Measurements from ENCODE around the gene ZNF764.

ZNF764 gene

DNA sequence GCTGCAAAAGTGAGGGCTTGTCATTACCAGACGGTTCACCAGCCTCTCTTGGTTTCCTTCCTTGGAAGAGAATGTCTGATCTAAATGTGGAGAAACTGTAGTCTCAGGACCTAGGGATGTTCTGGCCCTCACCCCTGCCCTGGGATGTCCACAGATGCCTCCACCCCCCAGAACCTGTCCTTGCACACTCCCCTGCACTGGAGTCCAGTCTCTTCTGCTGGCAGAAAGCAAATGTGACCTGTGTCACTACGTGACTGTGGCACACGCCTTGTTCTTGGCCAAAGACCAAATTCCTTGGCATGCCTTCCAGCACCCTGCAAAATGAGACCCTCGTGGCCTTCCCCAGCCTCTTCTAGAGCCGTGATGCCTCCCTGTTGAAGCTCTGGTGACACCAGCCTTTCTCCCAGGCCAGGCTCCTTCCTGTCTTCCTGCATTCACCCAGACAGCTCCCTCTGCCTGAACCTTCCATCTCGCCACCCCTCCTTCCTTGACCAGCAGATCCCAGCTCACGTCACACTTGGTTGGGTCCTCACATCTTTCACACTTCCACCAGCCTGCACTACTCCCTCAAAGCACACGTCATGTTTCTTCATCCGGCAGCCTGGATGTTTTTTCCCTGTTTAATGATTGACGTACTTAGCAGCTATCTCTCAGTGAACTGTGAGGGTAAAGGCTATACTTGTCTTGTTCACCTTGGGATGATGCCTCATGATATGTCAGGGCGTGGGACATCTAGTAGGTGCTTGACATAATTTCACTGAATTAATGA, 36.1 kb downstream of the ZNF764 start:
- no peak overlapping the region for H3K4me3 ChIP-seq (ENCODE audit: low read depth, low read length)
- DNase-seq (ENCODE audit: low read depth, low spot score): no peak
- TF ChIP-seq, protein P1, sequence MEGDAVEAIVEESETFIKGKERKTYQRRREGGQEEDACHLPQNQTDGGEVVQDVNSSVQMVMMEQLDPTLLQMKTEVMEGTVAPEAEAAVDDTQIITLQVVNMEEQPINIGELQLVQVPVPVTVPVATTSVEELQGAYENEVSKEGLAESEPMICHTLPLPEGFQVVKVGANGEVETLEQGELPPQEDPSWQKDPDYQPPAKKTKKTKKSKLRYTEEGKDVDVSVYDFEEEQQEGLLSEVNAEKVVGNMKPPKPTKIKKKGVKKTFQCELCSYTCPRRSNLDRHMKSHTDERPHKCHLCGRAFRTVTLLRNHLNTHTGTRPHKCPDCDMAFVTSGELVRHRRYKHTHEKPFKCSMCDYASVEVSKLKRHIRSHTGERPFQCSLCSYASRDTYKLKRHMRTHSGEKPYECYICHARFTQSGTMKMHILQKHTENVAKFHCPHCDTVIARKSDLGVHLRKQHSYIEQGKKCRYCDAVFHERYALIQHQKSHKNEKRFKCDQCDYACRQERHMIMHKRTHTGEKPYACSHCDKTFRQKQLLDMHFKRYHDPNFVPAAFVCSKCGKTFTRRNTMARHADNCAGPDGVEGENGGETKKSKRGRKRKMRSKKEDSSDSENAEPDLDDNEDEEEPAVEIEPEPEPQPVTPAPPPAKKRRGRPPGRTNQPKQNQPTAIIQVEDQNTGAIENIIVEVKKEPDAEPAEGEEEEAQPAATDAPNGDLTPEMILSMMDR (IDR thresholded peaks at IDR 0.05; ENCODE audit: low read depth, low read length): no peak
- in situ Hi-C loops (cut with HindIII; ENCODE audit: low sequenced_read_pairs): no loop called here

DNA sequence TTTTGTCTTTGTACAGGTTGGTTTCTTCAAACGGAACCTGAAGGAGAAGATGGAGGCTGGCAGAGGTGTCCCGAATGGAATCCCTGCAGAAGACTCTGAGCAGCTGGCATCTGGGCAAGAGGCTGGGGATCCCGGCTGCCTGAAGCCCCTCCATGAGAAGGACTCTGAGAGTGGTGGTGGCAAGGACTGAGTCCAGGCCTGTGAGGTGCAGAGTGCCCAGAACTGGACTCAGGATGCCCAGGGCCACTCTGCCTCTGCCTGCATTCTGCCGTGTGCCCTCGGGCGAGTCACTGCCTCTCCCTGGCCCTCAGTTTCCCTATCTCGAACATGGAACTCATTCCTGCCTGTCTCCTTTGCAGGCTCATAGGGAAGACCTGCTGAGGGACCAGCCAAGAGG, 36.7 kb downstream of the ZNF764 start:
- in situ Hi-C loops (cut with HindIII; ENCODE audit: low sequenced_read_pairs): no loop called here
- DNase-seq (ENCODE audit: low read depth, low spot score): no peak
- H3K4me3 ChIP-seq (ENCODE audit: low read depth, low read length): no peak overlapping the region
- TF ChIP-seq, protein P1 (IDR thresholded peaks at IDR 0.05; ENCODE audit: low read depth, low read length): no peak

DNA sequence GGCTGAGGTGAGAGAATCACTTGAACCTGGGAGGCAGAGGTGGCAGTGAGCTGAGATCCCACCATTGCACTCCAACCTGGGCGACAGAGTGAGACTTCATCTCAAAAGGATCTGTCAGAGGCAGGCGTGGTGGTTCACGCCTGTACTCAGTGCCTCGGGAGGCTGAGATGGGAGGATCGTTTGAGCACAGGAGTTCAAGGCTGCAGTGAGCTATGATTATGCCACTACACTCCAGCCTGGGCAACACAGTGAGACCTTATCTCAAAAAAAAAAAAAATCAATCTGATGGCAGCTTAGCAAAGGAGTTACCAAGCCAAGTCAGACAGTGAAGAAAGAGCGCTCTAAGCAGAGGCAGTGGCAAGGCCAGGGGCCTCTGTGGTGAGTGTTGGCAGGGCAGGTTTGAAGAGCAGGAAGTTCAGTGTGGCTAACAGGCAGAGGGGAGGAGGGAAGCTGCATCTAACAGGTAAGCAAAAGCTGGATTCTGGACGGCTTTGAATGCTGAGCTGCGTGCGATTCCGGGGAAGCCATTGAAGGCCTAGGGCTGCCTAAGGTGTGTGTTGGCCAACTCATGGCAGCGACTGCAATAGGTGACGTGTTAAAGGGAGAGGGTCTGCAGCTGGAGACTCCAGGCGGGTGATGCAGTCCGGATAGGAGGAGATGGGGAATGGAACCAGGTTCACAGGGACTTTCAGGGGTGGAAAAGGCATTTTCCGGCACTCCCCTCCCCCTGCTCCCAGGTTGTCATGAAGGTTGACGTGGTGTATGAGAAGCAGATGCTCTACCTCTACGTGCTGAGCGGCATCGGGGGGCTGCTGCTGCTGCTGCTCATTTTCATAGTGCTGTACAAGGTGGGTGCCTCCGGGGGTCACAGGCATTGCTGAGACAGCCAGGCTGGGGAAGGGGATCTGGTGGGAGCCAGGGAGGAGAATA, 38.8 kb downstream of the ZNF764 start:
- TF ChIP-seq, protein P1 (IDR thresholded peaks at IDR 0.05; ENCODE audit: low read depth, low read length): no peak
- in situ Hi-C loops (cut with HindIII; ENCODE audit: low sequenced_read_pairs): no loop called here

DNA sequence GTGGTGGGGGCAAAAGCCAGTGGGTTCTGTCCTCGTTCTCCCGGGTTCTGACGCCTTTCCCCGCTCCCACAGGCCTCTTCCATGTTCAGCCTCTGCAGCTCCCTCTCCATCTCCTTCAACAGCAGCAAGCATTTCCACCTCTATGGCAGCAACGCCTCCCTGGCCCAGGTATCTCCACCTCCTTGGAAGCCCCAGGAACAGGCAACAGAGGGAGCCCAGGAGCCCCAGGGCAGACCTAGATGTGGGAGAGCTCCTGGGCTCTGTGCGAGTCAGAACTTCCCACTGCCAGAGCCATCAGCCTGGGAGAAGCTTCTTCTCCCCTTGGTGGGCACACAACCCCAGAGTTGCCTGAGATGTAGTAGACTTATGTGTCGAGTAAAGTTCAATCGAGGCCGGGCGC, 39.6 kb downstream of the ZNF764 start:
- H3K4me3 ChIP-seq (ENCODE audit: low read depth, low read length): no peak overlapping the region
- TF ChIP-seq, protein P1 (IDR thresholded peaks at IDR 0.05; ENCODE audit: low read depth, low read length): no peak
- in situ Hi-C loops (cut with HindIII; ENCODE audit: low sequenced_read_pairs): no loop called here
- DNase-seq (ENCODE audit: low read depth, low spot score): no peak

More for the DNA sequence above, 38.8 kb downstream of the ZNF764 start:
- no peak for DNase-seq (ENCODE audit: low read depth, low spot score)
- H3K4me3 ChIP-seq (ENCODE audit: low read depth, low read length): no peak overlapping the region

DNA sequence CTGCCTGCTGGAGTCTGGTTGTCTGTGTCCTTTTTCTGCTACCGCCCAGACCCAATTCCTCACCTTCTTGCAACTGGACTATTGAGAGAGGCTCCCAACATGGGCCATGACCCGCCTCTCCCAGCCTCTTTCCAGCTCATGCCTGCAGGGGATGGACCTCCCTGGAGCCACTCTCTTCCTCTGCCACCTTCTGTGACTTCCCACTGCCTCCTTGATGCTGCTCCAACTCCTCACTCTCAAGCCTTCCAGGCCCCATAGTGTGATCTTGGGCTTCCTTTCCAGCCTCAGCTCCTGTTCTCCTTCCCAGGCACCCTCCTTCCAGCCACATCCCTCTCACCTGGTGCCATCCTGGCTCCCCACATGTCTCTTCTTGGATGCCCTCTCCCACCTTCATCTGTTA, 42.9 kb downstream of the ZNF764 start:
- TF ChIP-seq, protein P1 (IDR thresholded peaks at IDR 0.05; ENCODE audit: low read depth, low read length): no peak
- no peak overlapping the region for H3K4me3 ChIP-seq (ENCODE audit: low read depth, low read length)
- DNase-seq (ENCODE audit: low read depth, low spot score): no peak
- in situ Hi-C loops (cut with HindIII; ENCODE audit: low sequenced_read_pairs): no loop called here

DNA sequence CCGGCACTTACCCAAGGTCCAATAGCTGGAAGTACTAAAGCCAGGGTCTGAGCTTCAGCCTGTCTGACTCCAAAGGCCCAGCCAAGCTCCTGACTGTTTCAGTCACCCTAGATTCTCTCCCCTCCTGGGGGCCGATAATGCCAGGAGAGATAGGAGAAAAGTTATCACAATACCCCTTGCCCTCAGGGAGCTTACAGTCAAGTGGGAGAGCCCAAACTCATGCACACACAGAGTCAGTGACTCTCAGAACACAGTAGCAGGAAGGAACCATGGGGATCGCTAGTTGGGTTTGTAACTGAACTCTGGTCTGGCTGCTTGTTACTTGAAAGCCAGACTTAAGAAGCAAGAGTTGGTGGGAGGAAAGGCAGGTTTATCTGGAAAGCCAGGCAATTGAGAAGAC, 46.7 kb downstream of the ZNF764 start:
- in situ Hi-C loops (cut with HindIII; ENCODE audit: low sequenced_read_pairs): no loop called here
- TF ChIP-seq, protein P1 (IDR thresholded peaks at IDR 0.05; ENCODE audit: low read depth, low read length): no peak
- H3K4me3 ChIP-seq (ENCODE audit: low read depth, low read length): no peak overlapping the region
- no peak for DNase-seq (ENCODE audit: low read depth, low spot score)

Data from astrocyte of the spinal cord (primary cell).